Osteoblast (primary cell): ENCODE data around the gene ST3GAL3. TPM values are rescaled to one million over a fixed set of nuclear protein-coding genes. Genes with fewer than 3 reads are reported as not detected.
A peak's percentile ranks its signal among the peaks of the same experiment; 100 is the strongest.

ENCODE experiments used
- DNase-seq: peaks from one replicate; pipeline ENCODE4 v3.0.0; 2011; ENCODE audit warnings: low spot score, mixed read lengths; ENCODE audit not compliant: insufficient read length; ENCODE audit errors: missing footprints
- H2AFZ ChIP-seq: 2 replicates; pipeline ENCODE4 v1.6.0; 2011; ENCODE audit warnings: mild to moderate bottlenecking, low read length
- H3K27ac ChIP-seq: 2 replicates; pipeline ENCODE4 v1.5.1; 2011; ENCODE audit warnings: mild to moderate bottlenecking, low read depth, low read length, moderate library complexity
- H3K27me3 ChIP-seq: 2 replicates; pipeline ENCODE4 v1.6.0; 2012; ENCODE audit warnings: mild to moderate bottlenecking, control low read depth, inconsistent platforms, low read length, moderate library complexity; ENCODE audit not compliant: insufficient read depth
- H3K36me3 ChIP-seq: 2 replicates; pipeline ENCODE4 v1.5.1; 2011; ENCODE audit warnings: mild to moderate bottlenecking, low read length, control low read depth, moderate library complexity; ENCODE audit not compliant: insufficient read depth
- H3K4me1 ChIP-seq: 2 replicates; pipeline ENCODE4 v1.5.1; 2011; ENCODE audit warnings: mild to moderate bottlenecking, low read length, control low read depth, moderate library complexity; ENCODE audit not compliant: insufficient read depth
- H3K4me2 ChIP-seq: 2 replicates; pipeline ENCODE4 v1.6.0; 2011; ENCODE audit warnings: mild to moderate bottlenecking, low read length; ENCODE audit not compliant: insufficient read depth
- H3K4me3 ChIP-seq: fragments of 200-600 bp; sonication (generic); 3 replicates; pipeline ENCODE4 v1.5.1; 2012; ENCODE audit warnings: mild to moderate bottlenecking, low read length, inconsistent platforms; ENCODE audit not compliant: insufficient read depth
- H3K79me2 ChIP-seq: 2 replicates; pipeline ENCODE4 v1.6.0; 2012; ENCODE audit warnings: mild to moderate bottlenecking, low read length, control low read depth, inconsistent platforms; ENCODE audit not compliant: insufficient read depth
- H3K9me3 ChIP-seq: 2 replicates; pipeline ENCODE4 v1.5.1; 2011; ENCODE audit warnings: low read depth, low read length, control low read depth
- H4K20me1 ChIP-seq: 2 replicates; pipeline ENCODE4 v1.6.0; 2012; ENCODE audit warnings: mild to moderate bottlenecking, low read length, control low read depth; ENCODE audit not compliant: insufficient read depth
- CTCF ChIP-seq: IDR thresholded peaks from 2 replicates; pipeline ENCODE4 v1.5.1; 2011; ENCODE audit warnings: mild to moderate bottlenecking, low read depth, low read length, moderate library complexity; ENCODE audit errors: extremely low read depth
- total RNA-seq: library from RNA; depleted of rRNA; stranded (reverse); fragments of >200 nt; gene quantifications from 2 replicates; pipeline ENCODE4 v1.2.3, GENCODE V29; 2012

The ST3GAL3 gene
- total RNA-seq, 1 donor = 18.5 TPM

- Histone ChIP-seq H3K4me3 (no peak overlapping the region), H3K4me2 (no peak overlapping the region), H3K9me3 (no peaks in the 10 kb centered on the region), H2AFZ (no peak overlapping the region), H3K36me3 (peaks cover 77% of the 10 kb centered on the region), H3K27me3 (no peaks in the 10 kb centered on the region), H4K20me1 (peaks cover 51% of the 10 kb centered on the region), H3K4me1 (peaks cover 37% of the 10 kb centered on the region), H3K27ac (peak overlapping the region; percentile 65), H3K79me2 (peaks cover 31% of the 10 kb centered on the region)
- TF ChIP-seq CTCF = no peak
- DNase-seq = no peak
Measured at GRCh38 chr1:43671193-43671592, 36.1 kb upstream of the ST3GAL3 start.

- H3K79me2 ChIP-seq = peaks cover 31% of the 10 kb centered on the region
- H3K4me1 ChIP-seq = peaks cover 37% of the 10 kb centered on the region
- H3K27ac ChIP-seq = peak overlapping the region; percentile 65
- no peak overlapping the region for H3K4me2 ChIP-seq
- H3K4me3 ChIP-seq = peak overlapping the region; percentile 11
- no peaks in the 10 kb centered on the region for H3K27me3 ChIP-seq
- peaks cover 51% of the 10 kb centered on the region for H4K20me1 ChIP-seq
- no peak for TF ChIP-seq CTCF
- DNase-seq = peak; percentile 97
- peaks cover 76% of the 10 kb centered on the region for H3K36me3 ChIP-seq
- H3K9me3 ChIP-seq = no peaks in the 10 kb centered on the region
- no peak overlapping the region for H2AFZ ChIP-seq
Measured at GRCh38 chr1:43671626-43672330, 35.6 kb upstream of the ST3GAL3 start.

- Histone ChIP-seq H3K4me2 (peak overlapping the region; percentile 44), H3K9me3 (no peaks in the 10 kb centered on the region), H3K36me3 (peaks cover 71% of the 10 kb centered on the region), H4K20me1 (peaks cover 58% of the 10 kb centered on the region), H3K27me3 (no peaks in the 10 kb centered on the region), H3K4me1 (peaks cover 36% of the 10 kb centered on the region), H2AFZ (no peak overlapping the region), H3K27ac (peak overlapping the region; percentile 70), H3K79me2 (peaks cover 36% of the 10 kb centered on the region), H3K4me3 (no peak overlapping the region)
- DNase-seq = peak; percentile 90
- TF ChIP-seq CTCF = no peak
Measured at GRCh38 chr1:43673261-43673660, 34.1 kb upstream of the ST3GAL3 start.

- Histone ChIP-seq H3K27me3 (no peaks in the 10 kb centered on the region), H3K4me1 (no peaks in the 10 kb centered on the region), H3K36me3 (peaks cover 69% of the 10 kb centered on the region), H3K4me2 (no peak overlapping the region), H4K20me1 (peaks cover 45% of the 10 kb centered on the region), H2AFZ (no peak overlapping the region), H3K79me2 (peaks cover 51% of the 10 kb centered on the region), H3K9me3 (no peaks in the 10 kb centered on the region), H3K27ac (no peak overlapping the region), H3K4me3 (no peak overlapping the region)
- no peak for TF ChIP-seq CTCF
- no peak for DNase-seq
Measured at GRCh38 chr1:43678940-43679339, 28.4 kb upstream of the ST3GAL3 start.
